ENCODE results near the gene NBAS. TPM values are rescaled to one million over a fixed set of nuclear protein-coding genes. Genes with fewer than 3 reads are reported as not detected.

The NBAS gene
- polyA plus RNA-seq, 1 donor from 2014 or later, result 31.9 TPM

GRCh38 chr2:15517793-15518192 lies 43.3 kb downstream of the NBAS start:
- H3F3A ChIP-seq (ENCODE audit: insufficient read depth, low read length, poor library complexity, severe bottlenecking), result no peaks in the 10 kb centered on the region
- H3K36me3 ChIP-seq (ENCODE audit: insufficient read depth, low read length), result no peaks in the 10 kb centered on the region
- H4K20me1 ChIP-seq (ENCODE audit: insufficient read depth), result no peaks in the 10 kb centered on the region
- no peak overlapping the region for H2AFZ ChIP-seq (ENCODE audit: low read depth, low read length)
- no peaks in the 10 kb centered on the region for H3K79me2 ChIP-seq (replicated peaks; ENCODE audit: insufficient read depth, low read length)
- no peaks in the 10 kb centered on the region for H3K9me2 ChIP-seq (ENCODE audit: insufficient read depth, low read length)
- TF ChIP-seq EP300 (conservative IDR thresholded peaks at IDR 0.05; ENCODE audit: poor library complexity, severe bottlenecking), result no peak
- H3K9me3 ChIP-seq (ENCODE audit: low read length), result no peaks in the 10 kb centered on the region
- H3K4me3 ChIP-seq (ENCODE audit: low read length), result no peak overlapping the region
- H3K27ac ChIP-seq (ENCODE audit: low read length), result no peak overlapping the region
- H3K4me2 ChIP-seq (ENCODE audit: low read length), result no peak overlapping the region
- H3K27me3 ChIP-seq (ENCODE audit: insufficient read depth, low read depth, low read length), result no peaks in the 10 kb centered on the region
- H3K9ac ChIP-seq (ENCODE audit: low read length), result no peak overlapping the region

- Histone ChIP-seq H3K27me3 (ENCODE audit: insufficient read depth, low read depth, low read length) (no peaks in the 10 kb centered on the region), H4K20me1 (ENCODE audit: insufficient read depth) (no peaks in the 10 kb centered on the region), H3K27ac (ENCODE audit: low read length) (no peak overlapping the region), H2AFZ (ENCODE audit: low read depth, low read length) (no peak overlapping the region), H3K36me3 (ENCODE audit: insufficient read depth, low read length) (peaks cover 5% of the 10 kb centered on the region), H3K9me2 (ENCODE audit: insufficient read depth, low read length) (no peaks in the 10 kb centered on the region), H3K4me2 (ENCODE audit: low read length) (no peak overlapping the region), H3K9ac (ENCODE audit: low read length) (no peak overlapping the region), H3K9me3 (ENCODE audit: low read length) (no peaks in the 10 kb centered on the region), H3F3A (ENCODE audit: insufficient read depth, low read length, poor library complexity, severe bottlenecking) (no peaks in the 10 kb centered on the region), H3K4me3 (ENCODE audit: low read length) (no peak overlapping the region), H3K79me2 (replicated peaks; ENCODE audit: insufficient read depth, low read length) (no peaks in the 10 kb centered on the region)
- TF ChIP-seq EZH2 (IDR thresholded peaks at IDR 0.05; ENCODE audit: borderline replicate concordance, insufficient read depth, low read length, poor library complexity, severe bottlenecking) (no peak), RAD21 (conservative IDR thresholded peaks at IDR 0.05) (no peak), POLR2AphosphoS5 (IDR thresholded peaks at IDR 0.05) (no peak), CTCF (IDR thresholded peaks at IDR 0.05; ENCODE audit: poor library complexity, severe bottlenecking) (no peak), EP300 (conservative IDR thresholded peaks at IDR 0.05; ENCODE audit: poor library complexity, severe bottlenecking) (no peak), MXI1 (conservative IDR thresholded peaks at IDR 0.05; ENCODE audit: poor library complexity, severe bottlenecking) (no peak), SMC3 (conservative IDR thresholded peaks at IDR 0.05; ENCODE audit: poor library complexity) (no peak), TAF1 (IDR thresholded peaks at IDR 0.05; ENCODE audit: low read depth) (no peak)
- TF ChIP-seq, protein P1, sequence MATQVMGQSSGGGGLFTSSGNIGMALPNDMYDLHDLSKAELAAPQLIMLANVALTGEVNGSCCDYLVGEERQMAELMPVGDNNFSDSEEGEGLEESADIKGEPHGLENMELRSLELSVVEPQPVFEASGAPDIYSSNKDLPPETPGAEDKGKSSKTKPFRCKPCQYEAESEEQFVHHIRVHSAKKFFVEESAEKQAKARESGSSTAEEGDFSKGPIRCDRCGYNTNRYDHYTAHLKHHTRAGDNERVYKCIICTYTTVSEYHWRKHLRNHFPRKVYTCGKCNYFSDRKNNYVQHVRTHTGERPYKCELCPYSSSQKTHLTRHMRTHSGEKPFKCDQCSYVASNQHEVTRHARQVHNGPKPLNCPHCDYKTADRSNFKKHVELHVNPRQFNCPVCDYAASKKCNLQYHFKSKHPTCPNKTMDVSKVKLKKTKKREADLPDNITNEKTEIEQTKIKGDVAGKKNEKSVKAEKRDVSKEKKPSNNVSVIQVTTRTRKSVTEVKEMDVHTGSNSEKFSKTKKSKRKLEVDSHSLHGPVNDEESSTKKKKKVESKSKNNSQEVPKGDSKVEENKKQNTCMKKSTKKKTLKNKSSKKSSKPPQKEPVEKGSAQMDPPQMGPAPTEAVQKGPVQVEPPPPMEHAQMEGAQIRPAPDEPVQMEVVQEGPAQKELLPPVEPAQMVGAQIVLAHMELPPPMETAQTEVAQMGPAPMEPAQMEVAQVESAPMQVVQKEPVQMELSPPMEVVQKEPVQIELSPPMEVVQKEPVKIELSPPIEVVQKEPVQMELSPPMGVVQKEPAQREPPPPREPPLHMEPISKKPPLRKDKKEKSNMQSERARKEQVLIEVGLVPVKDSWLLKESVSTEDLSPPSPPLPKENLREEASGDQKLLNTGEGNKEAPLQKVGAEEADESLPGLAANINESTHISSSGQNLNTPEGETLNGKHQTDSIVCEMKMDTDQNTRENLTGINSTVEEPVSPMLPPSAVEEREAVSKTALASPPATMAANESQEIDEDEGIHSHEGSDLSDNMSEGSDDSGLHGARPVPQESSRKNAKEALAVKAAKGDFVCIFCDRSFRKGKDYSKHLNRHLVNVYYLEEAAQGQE (IDR thresholded peaks at IDR 0.05; ENCODE audit: borderline replicate concordance), result no peak
These were observed 49.4 kb downstream of the NBAS start for GRCh38 chr2:15511686-15512085.

GRCh38 chr2:15510552-15510951 lies 50.6 kb downstream of the NBAS start:
- Histone ChIP-seq H4K20me1 (ENCODE audit: insufficient read depth) (no peaks in the 10 kb centered on the region), H3K79me2 (replicated peaks; ENCODE audit: insufficient read depth, low read length) (no peaks in the 10 kb centered on the region), H3K27ac (ENCODE audit: low read length) (no peak overlapping the region), H3K9me3 (ENCODE audit: low read length) (no peaks in the 10 kb centered on the region), H3K4me3 (ENCODE audit: low read length) (no peak overlapping the region), H3K9ac (ENCODE audit: low read length) (no peak overlapping the region), H3F3A (ENCODE audit: insufficient read depth, low read length, poor library complexity, severe bottlenecking) (no peaks in the 10 kb centered on the region), H3K36me3 (ENCODE audit: insufficient read depth, low read length) (peaks cover 5% of the 10 kb centered on the region), H2AFZ (ENCODE audit: low read depth, low read length) (no peak overlapping the region), H3K4me2 (ENCODE audit: low read length) (no peak overlapping the region), H3K27me3 (ENCODE audit: insufficient read depth, low read depth, low read length) (no peaks in the 10 kb centered on the region), H3K9me2 (ENCODE audit: insufficient read depth, low read length) (no peaks in the 10 kb centered on the region)
- TF ChIP-seq RAD21 (conservative IDR thresholded peaks at IDR 0.05) (no peak), SMC3 (conservative IDR thresholded peaks at IDR 0.05; ENCODE audit: poor library complexity) (no peak), TAF1 (IDR thresholded peaks at IDR 0.05; ENCODE audit: low read depth) (no peak), MXI1 (conservative IDR thresholded peaks at IDR 0.05; ENCODE audit: poor library complexity, severe bottlenecking) (no peak), POLR2AphosphoS5 (IDR thresholded peaks at IDR 0.05) (no peak), EZH2 (IDR thresholded peaks at IDR 0.05; ENCODE audit: borderline replicate concordance, insufficient read depth, low read length, poor library complexity, severe bottlenecking) (no peak), EP300 (conservative IDR thresholded peaks at IDR 0.05; ENCODE audit: poor library complexity, severe bottlenecking) (no peak), CTCF (IDR thresholded peaks at IDR 0.05; ENCODE audit: poor library complexity, severe bottlenecking) (no peak)
- TF ChIP-seq, protein P1 (IDR thresholded peaks at IDR 0.05; ENCODE audit: borderline replicate concordance), result no peak

Measured in neural cell (in vitro differentiated cells).